GM23248 (cell line): Measurements from ENCODE around the gene ERC2. TPM values are rescaled to one million over a fixed set of nuclear protein-coding genes. Genes with fewer than 3 reads are reported as not detected.

ENCODE experiments used
- DNase-seq: peaks from one replicate; pipeline ENCODE4 v3.0.0-alpha.2; 2015
- H2AFZ ChIP-seq: fragments of 200-600 bp; sonication (generic); 2 replicates; pipeline ENCODE4 v1.6.1; 2016; ENCODE audit warnings: antibody characterized with exemption
- H3F3A ChIP-seq: fragments of 200-600 bp; sonication (generic); 2 replicates; pipeline ENCODE4 v1.6.1; 2016; ENCODE audit warnings: mild to moderate bottlenecking, antibody characterized with exemption, mixed run types; ENCODE audit not compliant: insufficient read depth
- H3K27ac ChIP-seq: fragments of 200-600 bp; sonication (generic); 2 replicates; pipeline ENCODE4 v1.5.1; 2016; ENCODE audit warnings: mild to moderate bottlenecking
- H3K27me3 ChIP-seq: fragments of 200-600 bp; sonication (generic); replicated peaks from 2 replicates; pipeline ENCODE4 v1.6.1; 2016; ENCODE audit warnings: mild to moderate bottlenecking; ENCODE audit not compliant: insufficient read depth
- H3K36me3 ChIP-seq: fragments of 200-600 bp; sonication (generic); 2 replicates; pipeline ENCODE4 v1.6.1; 2016; ENCODE audit warnings: low read depth, mild to moderate bottlenecking
- H3K4me1 ChIP-seq: fragments of 200-600 bp; sonication (generic); 2 replicates; pipeline ENCODE4 v1.6.1; 2016; ENCODE audit warnings: mild to moderate bottlenecking; ENCODE audit not compliant: insufficient read depth
- H3K4me2 ChIP-seq: fragments of 200-600 bp; sonication (generic); one replicate; pipeline ENCODE4 v1.6.1; 2016; ENCODE audit warnings: mild to moderate bottlenecking; ENCODE audit not compliant: unreplicated experiment
- H3K4me3 ChIP-seq: fragments of 200-600 bp; sonication (generic); 2 replicates; pipeline ENCODE4 v1.5.1; 2016; ENCODE audit warnings: mild to moderate bottlenecking
- H3K79me2 ChIP-seq: fragments of 200-600 bp; sonication (generic); 2 replicates; pipeline ENCODE4 v1.6.1; 2016; ENCODE audit warnings: mild to moderate bottlenecking; ENCODE audit not compliant: insufficient read depth
- H3K9ac ChIP-seq: fragments of 200-600 bp; sonication (generic); 2 replicates; pipeline ENCODE4 v1.6.1; 2016; ENCODE audit warnings: mild to moderate bottlenecking
- H3K9me2 ChIP-seq: fragments of 200-600 bp; sonication (generic); 2 replicates; pipeline ENCODE4 v1.6.1; 2016; ENCODE audit warnings: mixed run types, mild to moderate bottlenecking, moderate library complexity; ENCODE audit not compliant: insufficient read depth
- H3K9me3 ChIP-seq: fragments of 200-600 bp; sonication (generic); one replicate; pipeline ENCODE4 v1.6.1; 2017; ENCODE audit warnings: low read depth
- H4K20me1 ChIP-seq: fragments of 200-600 bp; sonication (generic); 2 replicates; pipeline ENCODE4 v1.6.0; 2016; ENCODE audit not compliant: insufficient read depth
- EZH2 ChIP-seq: fragments of 200-600 bp; sonication (generic); IDR thresholded peaks from 2 replicates; pipeline ENCODE4 v1.6.1; 2018; ENCODE audit warnings: antibody characterized with exemption, mild to moderate bottlenecking; ENCODE audit not compliant: insufficient read depth, poor library complexity, severe bottlenecking
- EZH2phosphoT487 ChIP-seq: fragments of 200-600 bp; sonication (generic); IDR thresholded peaks from 2 replicates; pipeline ENCODE4 v1.6.1; 2018; ENCODE audit warnings: antibody characterized with exemption, moderate library complexity, mild to moderate bottlenecking, low read depth; ENCODE audit not compliant: insufficient read depth
- WGBS, 2 experiments: methylation state at CpG; one replicate each; pipeline ENCODE4 v1.1.6; 2015 to 2017; ENCODE audit warnings: low lambda C conversion rate in 2 of 2, low coverage in 1 of 2; ENCODE audit errors: missing lambda C conversion rate in 2 of 2; 5-methylcytosine and 5-hydroxymethylcytosine counted together
- in situ Hi-C: fragments of 300-500 bp; cut with MboI; formaldehyde crosslinking; loops from 2 replicates; pipeline ENCODE4 v1.15.0; 2020
- polyA plus RNA-seq: library from polyadenylated mRNA; unstranded; fragments of >200 nt; fragmentation: Nextera tagmentation; extraction: Ambion mirVana; gene quantifications from 2 replicates; pipeline ENCODE4 v1.2.1, GENCODE V29; 2016
- total RNA-seq: library from RNA; depleted of rRNA; stranded (reverse); fragments of >200 nt; shearing (Covaris generic); gene quantifications from 2 replicates; pipeline ENCODE4 v1.2.3, GENCODE V29; 2014

The ERC2 gene
- total and polyA plus RNA-seq, 2 experiments from 2014 or later: not detected

- in situ Hi-C loops: no loop called here
Measured at GRCh38 chr3:56355570-56356185, 112.6 kb downstream of the ERC2 start.

GRCh38 chr3:56351537-56351936 is 116.7 kb downstream of the ERC2 start:
- 18 to 21% methylated on average over 1 of the region's 1 CpG for WGBS, 2 experiments
- TF ChIP-seq EZH2phosphoT487 (no peak), EZH2 (no peak)
- H3K27ac ChIP-seq: no peak overlapping the region
- H3K4me2 ChIP-seq: no peak overlapping the region
- no peaks in the 10 kb centered on the region for H3K9me3 ChIP-seq
- no peaks in the 10 kb centered on the region for H3K9me2 ChIP-seq
- no peak overlapping the region for H3K9ac ChIP-seq
- no peaks in the 10 kb centered on the region for H3K36me3 ChIP-seq
- H3K27me3 ChIP-seq: no peaks in the 10 kb centered on the region
- H3K4me3 ChIP-seq: no peak overlapping the region
- no peaks in the 10 kb centered on the region for H3F3A ChIP-seq
- in situ Hi-C loops: no loop called here
- no peaks in the 10 kb centered on the region for H3K79me2 ChIP-seq
- no peaks in the 10 kb centered on the region for H4K20me1 ChIP-seq
- no peak for DNase-seq
- H3K4me1 ChIP-seq: no peaks in the 10 kb centered on the region
- H2AFZ ChIP-seq: no peak overlapping the region

More at GRCh38 chr3:56355570-56356185, 112.6 kb downstream of the ERC2 start:
- no peak overlapping the region for H3K4me3 ChIP-seq
- H3K9ac ChIP-seq: no peak overlapping the region
- no peak for DNase-seq
- no peaks in the 10 kb centered on the region for H3K36me3 ChIP-seq
- no peaks in the 10 kb centered on the region for H3F3A ChIP-seq
- H3K27ac ChIP-seq: no peak overlapping the region
- no peaks in the 10 kb centered on the region for H3K27me3 ChIP-seq
- no peaks in the 10 kb centered on the region for H3K9me3 ChIP-seq
- H3K79me2 ChIP-seq: no peaks in the 10 kb centered on the region
- no peak overlapping the region for H2AFZ ChIP-seq
- H3K4me2 ChIP-seq: no peak overlapping the region
- TF ChIP-seq EZH2phosphoT487: no peak
- TF ChIP-seq EZH2: no peak
- WGBS, 2 experiments: 61 to 62% methylated on average over 7 of the region's 7 CpGs
- H3K4me1 ChIP-seq: no peaks in the 10 kb centered on the region
- no peaks in the 10 kb centered on the region for H3K9me2 ChIP-seq
- H4K20me1 ChIP-seq: no peaks in the 10 kb centered on the region

- H3K4me3 ChIP-seq: no peak overlapping the region
- H3K9ac ChIP-seq: no peak overlapping the region
- no peak overlapping the region for H3K27ac ChIP-seq
- peak; percentile 4 for DNase-seq
- no peaks in the 10 kb centered on the region for H3K4me1 ChIP-seq
- H3K27me3 ChIP-seq: 0 out of 2 replicates have a peak, but pooled peaks cover 7% of the 10 kb centered on the region
- H2AFZ ChIP-seq: no peak overlapping the region
- in situ Hi-C loops: no loop called here
- TF ChIP-seq EZH2phosphoT487 (no peak), EZH2 (no peak)
- no peaks in the 10 kb centered on the region for H3K9me3 ChIP-seq
- H3K4me2 ChIP-seq: no peak overlapping the region
- no peaks in the 10 kb centered on the region for H3K9me2 ChIP-seq
- WGBS, 2 experiments: 22 to 31% methylated on average over 5 of the region's 5 CpGs
- H4K20me1 ChIP-seq: no peaks in the 10 kb centered on the region
- no peaks in the 10 kb centered on the region for H3K79me2 ChIP-seq
- no peaks in the 10 kb centered on the region for H3F3A ChIP-seq
- no peaks in the 10 kb centered on the region for H3K36me3 ChIP-seq
Measured at GRCh38 chr3:56347219-56347871, 120.9 kb downstream of the ERC2 start.

- Histone ChIP-seq H4K20me1 (no peaks in the 10 kb centered on the region), H3K27me3 (0 out of 2 replicates have a peak, but pooled peaks cover 7% of the 10 kb centered on the region)
- in situ Hi-C loops: no loop called here
Measured at GRCh38 chr3:56342475-56342874, 125.8 kb downstream of the ERC2 start.

More at GRCh38 chr3:56342475-56342874, 125.8 kb downstream of the ERC2 start:
- TF ChIP-seq EZH2phosphoT487: no peak
- TF ChIP-seq EZH2: no peak
- WGBS, 2 experiments: 13 to 20% methylated on average over 2 of the region's 2 CpGs
- no peaks in the 10 kb centered on the region for H3F3A ChIP-seq
- H3K4me3 ChIP-seq: no peak overlapping the region
- no peak for DNase-seq
- no peaks in the 10 kb centered on the region for H3K9me3 ChIP-seq
- no peaks in the 10 kb centered on the region for H3K9me2 ChIP-seq
- H3K4me2 ChIP-seq: no peak overlapping the region
- H3K9ac ChIP-seq: no peak overlapping the region
- no peaks in the 10 kb centered on the region for H3K36me3 ChIP-seq
- no peak overlapping the region for H3K27ac ChIP-seq
- H3K79me2 ChIP-seq: no peaks in the 10 kb centered on the region
- H2AFZ ChIP-seq: no peak overlapping the region
- no peaks in the 10 kb centered on the region for H3K4me1 ChIP-seq
